GM19023 (cell line): ENCODE measurements around the gene NTPCR.

Experiments used
- ATAC-seq: cut with Tn5 transposase; IDR thresholded peaks from one replicate; pipeline ENCODE4 v1.9.1; 2021; ENCODE audit warnings: mild to moderate bottlenecking, moderate library complexity; ENCODE audit not compliant: unreplicated experiment

The NTPCR gene

DNA sequence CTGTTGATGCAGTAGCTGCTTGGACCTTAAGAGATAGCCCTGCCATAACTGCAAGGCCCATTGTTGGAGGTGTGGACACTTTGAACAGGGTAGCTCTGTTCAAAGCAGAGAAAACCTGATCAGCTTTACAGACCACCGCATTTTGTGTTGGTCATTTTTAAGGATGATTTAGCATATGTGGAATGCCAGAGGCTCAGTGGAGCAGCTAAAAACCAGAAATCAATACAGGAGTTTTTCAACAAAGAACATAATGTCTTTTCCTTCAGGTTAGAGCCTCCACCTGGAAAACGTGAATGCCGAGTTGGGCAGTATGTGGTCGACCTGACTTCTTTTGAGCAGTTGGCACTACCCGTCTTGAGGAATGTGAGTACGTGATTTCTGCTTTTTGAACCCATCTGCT lies 5.7 kb downstream of the NTPCR start:
- ATAC-seq, result no peak

DNA sequence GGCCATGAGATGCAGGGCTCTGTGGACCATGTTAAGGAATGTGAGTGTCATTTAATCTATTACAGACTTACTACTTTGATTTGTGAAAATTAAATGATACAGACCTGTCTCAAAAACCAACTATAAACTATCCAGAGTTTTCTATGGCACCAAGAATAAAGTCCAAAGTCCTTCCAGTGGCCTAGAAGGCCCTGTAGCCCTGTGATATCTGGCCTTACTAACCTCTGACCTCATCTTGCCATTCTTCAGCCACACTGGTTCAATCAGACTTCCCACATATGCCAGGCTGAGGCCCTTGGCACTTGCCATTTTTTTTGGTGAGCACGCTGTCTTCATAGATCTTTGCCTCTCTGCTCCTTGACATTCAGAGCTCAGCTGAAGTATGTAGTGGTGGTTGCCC lies 7.7 kb downstream of the NTPCR start:
- ATAC-seq, result no peak

GRCh38 chr1:232962761-232963745 lies 12.6 kb downstream of the NTPCR start:
- no peak for ATAC-seq

- no peak for ATAC-seq
These were observed 14.2 kb downstream of the NTPCR start for GRCh38 chr1:232964601-232965000.

DNA sequence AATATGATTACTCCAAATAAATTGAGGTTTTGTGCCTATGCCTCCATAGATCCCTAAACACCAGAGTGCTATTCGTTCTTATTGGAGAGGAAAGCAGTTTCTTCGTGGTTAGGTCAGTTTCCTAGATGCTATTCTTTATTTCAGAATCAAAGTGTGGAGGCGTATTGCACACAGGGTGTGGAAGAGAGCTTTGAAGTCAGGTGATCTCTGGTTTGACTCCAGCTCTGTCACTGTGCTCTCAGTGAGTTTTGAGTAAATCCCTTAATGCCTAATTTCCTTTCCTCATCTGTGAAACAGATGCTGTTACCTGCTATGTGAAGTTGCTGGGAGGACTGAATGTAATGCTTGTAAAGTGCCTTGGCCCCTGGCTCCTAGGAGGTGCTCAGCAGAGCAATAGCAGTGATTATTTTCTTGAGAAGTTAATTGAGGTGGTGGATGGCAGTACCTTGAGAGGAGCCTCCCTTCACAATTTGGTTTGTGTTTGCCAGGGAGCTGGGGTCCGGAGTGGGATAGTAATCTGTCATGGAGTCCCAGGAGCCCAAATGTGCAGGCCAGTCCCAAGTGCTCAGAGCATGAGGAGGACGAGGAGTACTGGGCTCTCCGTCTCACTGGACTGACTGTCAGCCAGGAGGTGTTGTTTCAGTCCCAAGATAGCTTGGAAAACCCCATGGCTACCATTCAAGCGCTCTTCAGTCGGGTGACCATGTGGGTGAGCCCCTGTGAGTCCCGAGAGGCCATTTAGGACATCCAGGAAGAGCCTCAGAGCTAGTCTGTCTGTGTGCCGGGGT lies 14.9 kb downstream of the NTPCR start:
- ATAC-seq, result no peak

DNA sequence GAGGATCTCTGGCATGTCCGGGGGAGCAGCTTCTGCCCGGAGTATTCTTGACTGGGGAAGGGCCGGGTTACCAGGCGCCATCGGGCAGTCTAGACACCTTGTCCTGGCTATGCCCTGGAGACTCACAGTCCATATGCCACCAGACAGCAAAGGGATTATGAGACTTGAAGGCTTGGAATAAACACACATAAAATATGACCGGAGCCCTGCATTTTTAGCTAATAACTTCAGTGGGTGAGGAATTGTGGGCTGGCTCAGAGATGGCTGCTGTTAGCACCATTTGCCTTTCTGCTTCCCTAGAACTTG lies 15.5 kb downstream of the NTPCR start:
- no peak for ATAC-seq

- ATAC-seq, result no peak
These were observed 16.3 kb downstream of the NTPCR start for GRCh38 chr1:232966663-232967062.

DNA sequence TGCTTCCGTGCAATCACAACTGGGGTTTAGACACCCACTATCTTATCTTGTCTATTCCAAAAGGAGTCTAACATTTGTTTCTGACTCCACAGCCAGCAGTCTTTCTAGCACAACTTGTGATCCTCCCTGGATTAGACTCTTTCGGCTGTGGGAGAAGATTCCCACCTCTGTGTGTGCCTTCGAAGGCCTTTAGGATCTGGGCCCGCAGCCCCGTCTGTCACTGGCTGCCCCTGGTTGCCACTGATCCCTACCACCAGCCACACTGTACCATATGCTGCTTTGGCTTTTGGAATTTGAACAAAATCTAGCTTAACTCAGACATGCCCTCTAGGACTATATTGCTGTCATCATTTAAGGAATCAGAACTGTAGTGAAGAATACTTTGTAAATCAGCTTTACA lies 18.0 kb downstream of the NTPCR start:
- ATAC-seq, result no peak

GRCh38 chr1:232968965-232969364 lies 18.6 kb downstream of the NTPCR start:
- ATAC-seq, result no peak

GRCh38 chr1:232969799-232970198 lies 19.4 kb downstream of the NTPCR start:
- ATAC-seq, result no peak

DNA sequence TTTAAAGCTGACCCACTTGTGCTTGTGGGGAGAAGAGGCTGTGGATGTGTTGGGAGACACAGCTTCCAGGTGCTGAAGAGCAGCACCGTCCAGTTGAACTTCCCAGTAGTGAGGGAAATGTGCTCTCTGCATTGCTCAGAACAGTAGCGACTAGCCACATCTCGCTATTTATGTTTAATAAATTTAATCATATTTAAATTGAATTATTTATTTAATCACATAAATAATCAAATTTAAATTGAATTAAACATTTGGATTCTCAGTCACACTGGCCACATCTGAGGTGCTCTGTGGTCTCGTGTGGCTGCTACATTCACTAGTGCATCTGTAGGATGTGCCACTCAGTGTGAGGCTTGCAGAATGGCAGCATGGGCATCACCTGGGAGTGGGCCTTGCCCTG lies 20.1 kb downstream of the NTPCR start:
- no peak for ATAC-seq

GRCh38 chr1:232973652-232974611 lies 23.5 kb downstream of the NTPCR start:
- no peak for ATAC-seq

GRCh38 chr1:232974971-232975370 lies 24.6 kb downstream of the NTPCR start:
- no peak for ATAC-seq

GRCh38 chr1:232978091-232978634 lies 27.8 kb downstream of the NTPCR start:
- no peak for ATAC-seq

DNA sequence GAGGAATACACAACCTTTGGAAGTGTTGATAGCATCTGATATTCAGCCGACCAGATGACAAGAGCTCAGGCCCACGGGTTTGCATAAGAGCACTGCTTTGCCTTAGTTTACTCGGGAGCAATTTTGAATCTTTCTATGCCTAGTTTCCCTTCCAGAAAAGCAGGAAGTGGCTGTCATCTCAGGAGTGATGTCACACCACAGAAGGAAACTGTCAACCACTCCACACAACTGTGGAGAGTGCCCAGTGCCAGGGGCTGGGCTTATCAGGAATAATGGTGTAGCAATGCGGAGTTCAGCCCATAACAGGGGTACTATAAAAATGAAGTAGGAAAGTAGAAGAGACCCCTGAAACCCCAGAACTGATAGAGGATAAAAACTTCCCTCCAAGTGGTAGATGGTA lies 28.4 kb downstream of the NTPCR start:
- no peak for ATAC-seq

DNA sequence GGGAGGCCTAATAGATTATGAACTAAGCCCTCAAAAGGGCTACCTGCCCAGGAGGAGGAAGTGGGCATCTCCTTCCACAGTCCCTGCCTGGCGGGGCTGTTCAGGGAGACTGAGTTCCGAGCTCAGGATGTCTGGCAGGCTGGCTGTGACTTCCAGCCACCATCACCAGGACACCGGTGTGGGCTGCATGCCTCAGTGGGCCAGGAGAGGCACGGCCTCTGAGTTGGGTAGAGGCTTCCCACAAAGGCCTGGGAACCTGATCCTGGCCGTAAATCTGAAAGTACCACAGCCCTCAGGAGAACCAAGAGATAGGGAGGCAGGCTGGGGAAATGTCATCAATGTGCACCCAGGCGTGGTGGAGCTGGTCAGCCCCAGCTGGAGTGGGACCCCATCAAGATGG lies 29.1 kb downstream of the NTPCR start:
- no peak for ATAC-seq

DNA sequence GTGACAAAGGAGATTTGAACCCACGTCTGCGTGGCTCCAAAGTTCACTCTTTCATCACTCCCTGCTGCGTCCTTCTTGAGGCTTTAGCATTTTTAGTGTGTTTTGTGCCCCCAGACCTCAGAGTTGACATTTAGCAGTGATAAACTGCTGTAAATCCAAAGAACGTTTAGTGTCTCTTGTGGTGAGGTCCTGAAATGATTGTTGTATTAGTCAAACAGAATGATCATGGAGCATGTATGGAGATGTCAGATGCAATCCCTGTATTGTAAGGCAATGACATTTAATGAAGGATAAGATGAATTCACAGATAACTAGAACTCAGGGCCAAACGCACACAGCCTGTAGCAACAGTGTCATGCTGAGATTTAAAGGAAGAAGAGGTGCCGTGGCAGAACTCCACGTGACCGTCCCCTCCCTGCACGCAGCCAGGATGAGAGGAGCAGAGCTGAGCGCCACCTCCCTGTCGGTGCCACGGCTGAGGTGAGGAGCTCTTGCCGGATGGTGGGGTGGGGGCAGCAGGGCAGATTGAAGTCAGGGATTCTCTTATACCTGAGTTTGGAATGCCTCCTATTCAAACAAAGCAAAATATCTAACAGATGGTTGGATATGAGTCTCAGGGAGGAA lies 30.1 kb downstream of the NTPCR start:
- ATAC-seq, result no peak

- no peak for ATAC-seq
These were observed 30.7 kb downstream of the NTPCR start for GRCh38 chr1:232980986-232981560.

DNA sequence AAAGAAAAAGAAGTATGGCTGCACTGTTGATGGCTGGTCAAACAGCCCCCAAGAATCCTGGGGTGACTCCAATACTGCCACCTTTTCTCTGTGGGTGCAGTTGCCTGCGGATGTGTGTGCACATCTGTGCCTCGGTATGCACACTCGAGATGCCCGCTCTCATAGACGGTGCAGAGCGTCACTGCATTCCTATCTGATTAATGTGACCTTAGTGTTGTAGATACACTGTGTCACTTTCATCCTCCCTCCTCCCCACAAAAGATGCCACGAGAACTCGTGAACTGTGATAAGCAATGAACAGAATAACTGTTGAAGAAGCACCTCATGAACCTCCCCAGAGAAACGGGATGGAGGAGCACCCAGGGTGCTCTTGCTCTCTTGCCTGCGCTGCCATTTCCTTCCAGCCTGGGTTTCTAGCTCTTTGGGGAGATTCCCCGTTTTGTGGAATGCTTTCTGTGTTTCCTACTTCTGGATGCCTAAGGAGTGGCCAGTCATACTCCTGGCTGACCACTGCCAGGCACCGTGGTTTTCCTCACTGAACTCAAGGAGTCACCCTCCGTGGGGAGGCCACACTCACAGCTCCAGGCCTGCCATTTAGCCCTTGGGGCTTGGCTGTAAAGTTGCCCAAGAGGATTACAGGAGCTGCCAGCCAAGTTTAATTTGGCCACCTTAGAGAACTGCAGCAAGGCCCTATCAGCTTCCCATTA lies 32.0 kb downstream of the NTPCR start:
- ATAC-seq, result no peak
